H1 (cell line): Measurements from ENCODE around the gene CHPF2. TPM values are rescaled to one million over a fixed set of nuclear protein-coding genes. Genes with fewer than 3 reads are reported as not detected.

ENCODE experiments used
- CTCF ChIA-PET: fragments of 300-600 bp; sonication (Branson Sonifier 250); formaldehyde crosslinking; loops from one replicate; lab custom pipeline; 2021; ENCODE audit not compliant: partially characterized antibody; lab: Charles Lee
- POLR2A ChIA-PET: fragments of 300-600 bp; sonication (Branson Sonifier 250); formaldehyde crosslinking; loops from one replicate; lab custom pipeline; 2021; ENCODE audit warnings: inconsistent platforms; ENCODE audit not compliant: partially characterized antibody; lab: Charles Lee
- DNase-seq, 2 experiments: peaks; one replicate each; pipeline versions ENCODE4 v3.0.0 to v3.0.0-alpha.2; 2010 to 2022; ENCODE audit warnings: low spot score in 2 of 2, low read depth in 1 of 2, mixed read lengths in 1 of 2
- FAIRE-seq: peaks from 2 replicates; lab custom pipeline; 2011; peaks lifted over from hg19 to GRCh38; lab: Jason Lieb, UNC
- H2AFZ ChIP-seq: 2 replicates; pipeline ENCODE4 v1.8.1; 2012; ENCODE audit warnings: low read length, inconsistent platforms
- H2AK5ac ChIP-seq: 2 replicates; pipeline ENCODE4 v1.6.1; 2013; ENCODE audit warnings: low read depth, low read length
- H2BK120ac ChIP-seq: replicated peaks from 2 replicates; pipeline ENCODE3; 2013; ENCODE audit warnings: low read depth, low read length, inconsistent platforms
- H2BK12ac ChIP-seq: 2 replicates; pipeline ENCODE4 v1.6.1; 2013; ENCODE audit warnings: low read depth, low read length
- H2BK15ac ChIP-seq: 2 replicates; pipeline ENCODE4 v1.6.1; 2013; ENCODE audit warnings: low read length
- H2BK20ac ChIP-seq: 2 replicates; pipeline ENCODE4 v1.6.1; 2013; ENCODE audit warnings: low read length
- H2BK5ac ChIP-seq: 2 replicates; pipeline ENCODE4 v1.6.1; 2013; ENCODE audit warnings: low read depth, low read length
- H3K14ac ChIP-seq: 2 replicates; pipeline ENCODE4 v1.6.1; 2013; ENCODE audit warnings: inconsistent platforms; ENCODE audit not compliant: insufficient read length
- H3K18ac ChIP-seq: 2 replicates; pipeline ENCODE4 v1.6.1; 2013; ENCODE audit warnings: low read length; ENCODE audit errors: extremely low read depth
- H3K23ac ChIP-seq: 2 replicates; pipeline ENCODE4 v1.6.1; 2013; ENCODE audit warnings: inconsistent platforms; ENCODE audit not compliant: insufficient read length
- H3K23me2 ChIP-seq: 2 replicates; pipeline ENCODE4 v1.6.1; 2013; ENCODE audit warnings: low read depth, low read length
- H3K27ac ChIP-seq: 2 replicates; pipeline ENCODE4 v1.6.1; 2011; ENCODE audit warnings: low read depth, low read length, inconsistent platforms
- H3K27me3 ChIP-seq, 4 experiments: replicated peaks in 1 of 4; 1 replicate in 1 of 4; 2 replicates in 3 of 4; pipeline versions ENCODE4 v1.6.1 to v1.8.1; 2011 to 2013; ENCODE audit warnings: low read length in 3 of 4, mild to moderate bottlenecking in 3 of 4, inconsistent platforms in 2 of 4, mixed read lengths in 2 of 4, moderate library complexity in 1 of 4; ENCODE audit not compliant: control insufficient read depth in 3 of 4, insufficient read depth in 3 of 4; ENCODE audit errors: extremely low read depth in 1 of 4
- H3K36me3 ChIP-seq, 4 experiments: 2 replicates each; pipeline versions ENCODE4 v1.6.1 to v1.8.1; 2011 to 2013; ENCODE audit warnings: mild to moderate bottlenecking in 4 of 4, low read length in 3 of 4, moderate library complexity in 2 of 4, control low read depth in 1 of 4, inconsistent platforms in 1 of 4; ENCODE audit not compliant: insufficient read depth in 4 of 4, control insufficient read depth in 2 of 4
- H3K4ac ChIP-seq: replicated peaks from 2 replicates; pipeline ENCODE3; 2013; ENCODE audit warnings: low read length, low read depth, mixed read lengths, inconsistent platforms; ENCODE audit not compliant: insufficient read length
- H3K4me1 ChIP-seq, 4 experiments: replicated peaks in 1 of 4; 1 replicate in 1 of 4; 2 replicates in 3 of 4; pipeline versions ENCODE4 v1.6.1 to v1.8.1; 2011 to 2013; ENCODE audit warnings: low read length in 3 of 4, inconsistent platforms in 2 of 4, mixed read lengths in 1 of 4; ENCODE audit not compliant: insufficient read depth in 4 of 4, control insufficient read depth in 3 of 4
- H3K4me2 ChIP-seq, 2 experiments: 2 replicates each; pipeline versions ENCODE4 v1.6.1 to v1.8.1; 2011 to 2013; ENCODE audit warnings: low read depth in 2 of 2, low read length in 2 of 2, control low read depth in 1 of 2, inconsistent platforms in 1 of 2, mild to moderate bottlenecking in 1 of 2; ENCODE audit not compliant: insufficient read depth in 1 of 2
- H3K4me3 ChIP-seq, 4 experiments: fragments of 200-600, 300-600 bp in 1 of 4; sonication (generic), shearing (Covaris generic), sonication (Bioruptor Twin) in 1 of 4; 2 replicates each; pipeline versions ENCODE4 v1.5.1 to v1.8.1; 2011 to 2016; ENCODE audit warnings: low read length in 4 of 4, low read depth in 3 of 4, control low read depth in 2 of 4, inconsistent platforms in 2 of 4, mild to moderate bottlenecking in 2 of 4, mixed read lengths in 1 of 4, moderate library complexity in 1 of 4; ENCODE audit not compliant: insufficient read depth in 2 of 4; ENCODE audit errors: extremely low read depth in 1 of 4
- H3K56ac ChIP-seq: replicated peaks from 2 replicates; pipeline ENCODE3; 2013; ENCODE audit warnings: low read depth, mild to moderate bottlenecking, mixed read lengths, low read length, inconsistent platforms; ENCODE audit not compliant: insufficient read length
- H3K79me1 ChIP-seq: 2 replicates; pipeline ENCODE4 v1.6.1; 2013; ENCODE audit warnings: low read depth, low read length, control low read depth
- H3K79me2 ChIP-seq, 2 experiments: 2 replicates each; pipeline versions ENCODE4 v1.6.1 to v1.8.1; 2012 to 2013; ENCODE audit warnings: low read length in 2 of 2, mild to moderate bottlenecking in 2 of 2, inconsistent platforms in 1 of 2; ENCODE audit not compliant: insufficient read depth in 2 of 2, control insufficient read depth in 1 of 2
- H3K9ac ChIP-seq, 4 experiments: replicated peaks in 1 of 4; 1 replicate in 1 of 4; 2 replicates in 3 of 4; pipeline versions ENCODE4 v1.6.1 to v1.8.1; 2011 to 2013; ENCODE audit warnings: low read depth in 3 of 4, low read length in 3 of 4, control low read depth in 2 of 4, mild to moderate bottlenecking in 2 of 4, moderate library complexity in 2 of 4, inconsistent platforms in 1 of 4; ENCODE audit errors: extremely low read depth in 1 of 4
- H3K9me3 ChIP-seq, 2 experiments: 2 replicates each; pipeline versions ENCODE4 v1.6.1 to v1.8.1; 2012 to 2013; ENCODE audit warnings: mild to moderate bottlenecking in 2 of 2, moderate library complexity in 2 of 2, control low read depth in 1 of 2, inconsistent platforms in 1 of 2, low read depth in 1 of 2, low read length in 1 of 2, mixed read lengths in 1 of 2; ENCODE audit not compliant: insufficient read depth in 2 of 2
- H4K20me1 ChIP-seq, 2 experiments: replicated peaks in 1 of 2; 2 replicates each; pipeline versions ENCODE3 to v1.8.1; 2011 to 2013; ENCODE audit warnings: inconsistent platforms in 2 of 2, low read length in 2 of 2, mild to moderate bottlenecking in 1 of 2; ENCODE audit not compliant: insufficient read depth in 2 of 2, control insufficient read depth in 1 of 2
- H4K5ac ChIP-seq: 2 replicates; pipeline ENCODE4 v1.6.1; 2013; ENCODE audit warnings: low read length, low read depth, mixed read lengths, inconsistent platforms; ENCODE audit not compliant: insufficient read length
- H4K8ac ChIP-seq: 2 replicates; pipeline ENCODE4 v1.8.0; 2013; ENCODE audit warnings: mild to moderate bottlenecking, moderate library complexity, low read length, inconsistent platforms; ENCODE audit not compliant: insufficient read depth; ENCODE audit errors: extremely low read depth
- H4K91ac ChIP-seq: replicated peaks from 2 replicates; pipeline ENCODE3; 2013; ENCODE audit warnings: low read length, mixed read lengths, inconsistent platforms; ENCODE audit not compliant: insufficient read length
- GABPA ChIP-seq: IDR thresholded peaks from 2 replicates; pipeline ENCODE4 v1.6.1; 2011; ENCODE audit warnings: mild to moderate bottlenecking, low read length, moderate library complexity, borderline replicate concordance; ENCODE audit not compliant: insufficient read depth
- KDM4A ChIP-seq: IDR thresholded peaks from one replicate; pipeline ENCODE4 v1.7.1; 2012; ENCODE audit warnings: low read depth, mild to moderate bottlenecking, moderate library complexity, low read length, inconsistent platforms; ENCODE audit not compliant: severe bottlenecking
- SIX5 ChIP-seq: IDR thresholded peaks from 2 replicates; pipeline ENCODE4 v1.6.1; 2011; ENCODE audit warnings: mild to moderate bottlenecking, low read depth, low read length
- TBP ChIP-seq: IDR thresholded peaks from 2 replicates; pipeline ENCODE4 v1.6.1; 2011; ENCODE audit warnings: low read depth, low read length, improper control_type of control experiment
- YY1 ChIP-seq: IDR thresholded peaks from 2 replicates; pipeline ENCODE4 v1.6.1; 2011; ENCODE audit warnings: low read depth, mild to moderate bottlenecking, low read length
- WGBS, 2 experiments: shearing (Covaris generic) in 1 of 2; methylation state at CpG; one replicate each; pipeline versions ENCODE4 v1.1.6 to v1.1.7; 2013 to 2015; ENCODE audit warnings: low lambda C conversion rate in 2 of 2, mixed read lengths in 2 of 2, inconsistent platforms in 1 of 2, low coverage in 1 of 2, missing lambda C conversion rate in 1 of 2; ENCODE audit not compliant: insufficient replicate concordance in 2 of 2, insufficient coverage in 1 of 2, insufficient read length in 1 of 2; ENCODE audit errors: extremely low coverage in 1 of 2, missing lambda C conversion rate in 1 of 2; 5-methylcytosine and 5-hydroxymethylcytosine counted together
- polyA plus RNA-seq, 7 experiments: library from polyadenylated mRNA; depleted of rRNA in 3 of 7; stranded (reverse) in 5 of 7; unstranded in 2 of 7; fragments of >200 nt in 5 of 7; fragments of 200-250 nt in 2 of 7; gene quantifications; 1 replicate in 5 of 7; 2 replicates in 1 of 7; 4 replicates in 1 of 7; pipeline versions ENCODE4 v1.2.1 to v1.2.3, GENCODE V29; 2011 to 2013; ENCODE audit warnings: missing spikeins in 2 of 7, mixed read lengths in 2 of 7
- total RNA-seq: library from RNA; stranded (reverse); fragmentation: NEBNext Ultra II Directional; extraction: Animal tissue kit (Norgen Biotek cat#: 25700); gene quantifications from 2 replicates; pipeline ENCODE4 v1.2.1, GENCODE V29; 2021

The CHPF2 gene
- total and polyA plus RNA-seq, 2 of the 8 experiments (the other 6 are each of a cell fraction or from before 2014, with no cell fraction given), result 14.4 to 20.6 TPM

GRCh38 chr7:151185762-151186639, 46.3 kb upstream of the CHPF2 start:
- H4K20me1 ChIP-seq, result no peaks in the 10 kb centered on the region
- DNase-seq, result no peak
- no peak overlapping the region for H4K91ac ChIP-seq
- no peaks in the 10 kb centered on the region for H3K4me1 ChIP-seq
- no peaks in the 10 kb centered on the region for H3K23me2 ChIP-seq
- H3K18ac ChIP-seq, result no peak overlapping the region
- no peak overlapping the region for H4K8ac ChIP-seq
- no peak overlapping the region for H2BK12ac ChIP-seq
- no peak for TF ChIP-seq GABPA
- TF ChIP-seq KDM4A, result no peak
- TF ChIP-seq SIX5, result no peak
- TF ChIP-seq TBP, result no peak
- TF ChIP-seq YY1, result no peak
- 88% methylated on average over 16 of the region's 16 CpGs; no CpG with 5 or more reads in 1 of the 2 experiments for WGBS, 2 experiments
- H2BK120ac ChIP-seq, result no peak overlapping the region
- FAIRE-seq, result no peak
- no peak overlapping the region for H3K9ac ChIP-seq
- no peak overlapping the region for H3K14ac ChIP-seq
- no peak overlapping the region for H2AFZ ChIP-seq
- no peak overlapping the region for H3K4ac ChIP-seq
- H3K4me3 ChIP-seq, result no peak overlapping the region
- H3K36me3 ChIP-seq, result no peaks in the 10 kb centered on the region
- H3K9me3 ChIP-seq, result no peaks in the 10 kb centered on the region
- no peak overlapping the region for H3K27ac ChIP-seq
- H3K79me2 ChIP-seq, result no peaks in the 10 kb centered on the region
- no peak overlapping the region for H2BK15ac ChIP-seq
- H3K23ac ChIP-seq, result no peak overlapping the region
- POLR2A ChIA-PET, result no interaction called here
- H2BK20ac ChIP-seq, result no peak overlapping the region
- H2AK5ac ChIP-seq, result no peak overlapping the region
- no peak overlapping the region for H3K4me2 ChIP-seq
- H2BK5ac ChIP-seq, result no peak overlapping the region
- no peak overlapping the region for H4K5ac ChIP-seq
- H3K27me3 ChIP-seq, result no peaks in the 10 kb centered on the region
- H3K79me1 ChIP-seq, result no peaks in the 10 kb centered on the region
- CTCF ChIA-PET, result interaction anchor here (0.6 to 1.3 kb wide), 6 partner anchors 14 to 168 kb away, joined by 3 to 4 read pairs (median 3); no protein-coding TSS in a partner anchor
- H3K56ac ChIP-seq, result no peak overlapping the region
